H1 (cell line): ENCODE results near the gene DAP. TPM values are rescaled to one million over a fixed set of nuclear protein-coding genes. Genes with fewer than 3 reads are reported as not detected.

Experiments
- CTCF ChIA-PET: fragments of 300-600 bp; sonication (Branson Sonifier 250); formaldehyde crosslinking; loops from one replicate; lab custom pipeline; 2021; ENCODE audit not compliant: partially characterized antibody; lab: Charles Lee
- POLR2A ChIA-PET: fragments of 300-600 bp; sonication (Branson Sonifier 250); formaldehyde crosslinking; loops from one replicate; lab custom pipeline; 2021; ENCODE audit warnings: inconsistent platforms; ENCODE audit not compliant: partially characterized antibody; lab: Charles Lee
- DNase-seq, 2 experiments: peaks; one replicate each; pipeline versions ENCODE4 v3.0.0 to v3.0.0-alpha.2; 2010 to 2022; ENCODE audit warnings: low spot score in 2 of 2, low read depth in 1 of 2, mixed read lengths in 1 of 2
- FAIRE-seq: peaks from 2 replicates; lab custom pipeline; 2011; peaks lifted over from hg19 to GRCh38; lab: Jason Lieb, UNC
- H2AFZ ChIP-seq: 2 replicates; pipeline ENCODE4 v1.8.1; 2012; ENCODE audit warnings: low read length, inconsistent platforms
- H2AK5ac ChIP-seq: 2 replicates; pipeline ENCODE4 v1.6.1; 2013; ENCODE audit warnings: low read depth, low read length
- H2BK120ac ChIP-seq: replicated peaks from 2 replicates; pipeline ENCODE3; 2013; ENCODE audit warnings: low read depth, low read length, inconsistent platforms
- H2BK12ac ChIP-seq: 2 replicates; pipeline ENCODE4 v1.6.1; 2013; ENCODE audit warnings: low read depth, low read length
- H2BK15ac ChIP-seq: 2 replicates; pipeline ENCODE4 v1.6.1; 2013; ENCODE audit warnings: low read length
- H2BK20ac ChIP-seq: 2 replicates; pipeline ENCODE4 v1.6.1; 2013; ENCODE audit warnings: low read length
- H2BK5ac ChIP-seq: 2 replicates; pipeline ENCODE4 v1.6.1; 2013; ENCODE audit warnings: low read depth, low read length
- H3K14ac ChIP-seq: 2 replicates; pipeline ENCODE4 v1.6.1; 2013; ENCODE audit warnings: inconsistent platforms; ENCODE audit not compliant: insufficient read length
- H3K18ac ChIP-seq: 2 replicates; pipeline ENCODE4 v1.6.1; 2013; ENCODE audit warnings: low read length; ENCODE audit errors: extremely low read depth
- H3K23ac ChIP-seq: 2 replicates; pipeline ENCODE4 v1.6.1; 2013; ENCODE audit warnings: inconsistent platforms; ENCODE audit not compliant: insufficient read length
- H3K23me2 ChIP-seq: 2 replicates; pipeline ENCODE4 v1.6.1; 2013; ENCODE audit warnings: low read depth, low read length
- H3K27ac ChIP-seq: 2 replicates; pipeline ENCODE4 v1.6.1; 2011; ENCODE audit warnings: low read depth, low read length, inconsistent platforms
- H3K27me3 ChIP-seq, 4 experiments: replicated peaks in 1 of 4; 1 replicate in 1 of 4; 2 replicates in 3 of 4; pipeline versions ENCODE4 v1.6.1 to v1.8.1; 2011 to 2013; ENCODE audit warnings: low read length in 3 of 4, mild to moderate bottlenecking in 3 of 4, inconsistent platforms in 2 of 4, mixed read lengths in 2 of 4, moderate library complexity in 1 of 4; ENCODE audit not compliant: control insufficient read depth in 3 of 4, insufficient read depth in 3 of 4; ENCODE audit errors: extremely low read depth in 1 of 4
- H3K36me3 ChIP-seq, 4 experiments: 2 replicates each; pipeline versions ENCODE4 v1.6.1 to v1.8.1; 2011 to 2013; ENCODE audit warnings: mild to moderate bottlenecking in 4 of 4, low read length in 3 of 4, moderate library complexity in 2 of 4, control low read depth in 1 of 4, inconsistent platforms in 1 of 4; ENCODE audit not compliant: insufficient read depth in 4 of 4, control insufficient read depth in 2 of 4
- H3K4ac ChIP-seq: replicated peaks from 2 replicates; pipeline ENCODE3; 2013; ENCODE audit warnings: low read length, low read depth, mixed read lengths, inconsistent platforms; ENCODE audit not compliant: insufficient read length
- H3K4me1 ChIP-seq, 4 experiments: replicated peaks in 1 of 4; 1 replicate in 1 of 4; 2 replicates in 3 of 4; pipeline versions ENCODE4 v1.6.1 to v1.8.1; 2011 to 2013; ENCODE audit warnings: low read length in 3 of 4, inconsistent platforms in 2 of 4, mixed read lengths in 1 of 4; ENCODE audit not compliant: insufficient read depth in 4 of 4, control insufficient read depth in 3 of 4
- H3K4me2 ChIP-seq, 2 experiments: 2 replicates each; pipeline versions ENCODE4 v1.6.1 to v1.8.1; 2011 to 2013; ENCODE audit warnings: low read depth in 2 of 2, low read length in 2 of 2, control low read depth in 1 of 2, inconsistent platforms in 1 of 2, mild to moderate bottlenecking in 1 of 2; ENCODE audit not compliant: insufficient read depth in 1 of 2
- H3K4me3 ChIP-seq, 4 experiments: fragments of 200-600, 300-600 bp in 1 of 4; sonication (generic), shearing (Covaris generic), sonication (Bioruptor Twin) in 1 of 4; 2 replicates each; pipeline versions ENCODE4 v1.5.1 to v1.8.1; 2011 to 2016; ENCODE audit warnings: low read length in 4 of 4, low read depth in 3 of 4, control low read depth in 2 of 4, inconsistent platforms in 2 of 4, mild to moderate bottlenecking in 2 of 4, mixed read lengths in 1 of 4, moderate library complexity in 1 of 4; ENCODE audit not compliant: insufficient read depth in 2 of 4; ENCODE audit errors: extremely low read depth in 1 of 4
- H3K56ac ChIP-seq: replicated peaks from 2 replicates; pipeline ENCODE3; 2013; ENCODE audit warnings: low read depth, mild to moderate bottlenecking, mixed read lengths, low read length, inconsistent platforms; ENCODE audit not compliant: insufficient read length
- H3K79me1 ChIP-seq: 2 replicates; pipeline ENCODE4 v1.6.1; 2013; ENCODE audit warnings: low read depth, low read length, control low read depth
- H3K79me2 ChIP-seq, 2 experiments: 2 replicates each; pipeline versions ENCODE4 v1.6.1 to v1.8.1; 2012 to 2013; ENCODE audit warnings: low read length in 2 of 2, mild to moderate bottlenecking in 2 of 2, inconsistent platforms in 1 of 2; ENCODE audit not compliant: insufficient read depth in 2 of 2, control insufficient read depth in 1 of 2
- H3K9ac ChIP-seq, 4 experiments: replicated peaks in 1 of 4; 1 replicate in 1 of 4; 2 replicates in 3 of 4; pipeline versions ENCODE4 v1.6.1 to v1.8.1; 2011 to 2013; ENCODE audit warnings: low read depth in 3 of 4, low read length in 3 of 4, control low read depth in 2 of 4, mild to moderate bottlenecking in 2 of 4, moderate library complexity in 2 of 4, inconsistent platforms in 1 of 4; ENCODE audit errors: extremely low read depth in 1 of 4
- H3K9me3 ChIP-seq, 2 experiments: 2 replicates each; pipeline versions ENCODE4 v1.6.1 to v1.8.1; 2012 to 2013; ENCODE audit warnings: mild to moderate bottlenecking in 2 of 2, moderate library complexity in 2 of 2, control low read depth in 1 of 2, inconsistent platforms in 1 of 2, low read depth in 1 of 2, low read length in 1 of 2, mixed read lengths in 1 of 2; ENCODE audit not compliant: insufficient read depth in 2 of 2
- H4K20me1 ChIP-seq, 2 experiments: replicated peaks in 1 of 2; 2 replicates each; pipeline versions ENCODE3 to v1.8.1; 2011 to 2013; ENCODE audit warnings: inconsistent platforms in 2 of 2, low read length in 2 of 2, mild to moderate bottlenecking in 1 of 2; ENCODE audit not compliant: insufficient read depth in 2 of 2, control insufficient read depth in 1 of 2
- H4K5ac ChIP-seq: 2 replicates; pipeline ENCODE4 v1.6.1; 2013; ENCODE audit warnings: low read length, low read depth, mixed read lengths, inconsistent platforms; ENCODE audit not compliant: insufficient read length
- H4K8ac ChIP-seq: 2 replicates; pipeline ENCODE4 v1.8.0; 2013; ENCODE audit warnings: mild to moderate bottlenecking, moderate library complexity, low read length, inconsistent platforms; ENCODE audit not compliant: insufficient read depth; ENCODE audit errors: extremely low read depth
- H4K91ac ChIP-seq: replicated peaks from 2 replicates; pipeline ENCODE3; 2013; ENCODE audit warnings: low read length, mixed read lengths, inconsistent platforms; ENCODE audit not compliant: insufficient read length
- BACH1 ChIP-seq: IDR thresholded peaks from 2 replicates; pipeline ENCODE4 v1.6.1; 2012; ENCODE audit warnings: low read length, improper control_type of control experiment
- KDM5A ChIP-seq: fragments of 200-600 bp; IDR thresholded peaks from 2 replicates; pipeline ENCODE4 v1.7.1; 2012; ENCODE audit warnings: mild to moderate bottlenecking, low read length, inconsistent platforms, mixed read lengths
- MAX ChIP-seq: IDR thresholded peaks from 2 replicates; pipeline ENCODE4 v1.6.1; 2012; ENCODE audit warnings: inconsistent platforms
- PHF8 ChIP-seq: fragments of 200-600 bp; sonication (generic); conservative IDR thresholded peaks from 2 replicates; pipeline ENCODE4 v1.7.1; 2012; ENCODE audit warnings: low read depth, mild to moderate bottlenecking, inconsistent platforms, low read length, moderate library complexity
- POLR2AphosphoS5 ChIP-seq: IDR thresholded peaks from 2 replicates; pipeline ENCODE4 v1.6.1; 2011; ENCODE audit warnings: low read depth, low read length
- POU5F1 ChIP-seq: IDR thresholded peaks from 2 replicates; pipeline ENCODE4 v1.6.1; 2011; ENCODE audit warnings: low read depth, mild to moderate bottlenecking, low read length, moderate library complexity
- RNF2 ChIP-seq: fragments of 200-900, 300-1000 bp; sonication (generic); IDR thresholded peaks from 2 replicates; pipeline ENCODE4 v1.7.1; 2016; ENCODE audit warnings: borderline replicate concordance, low read depth, mild to moderate bottlenecking, antibody characterized with exemption, low read length; ENCODE audit not compliant: poor library complexity, severe bottlenecking; ENCODE audit errors: missing control alignments
- TBP ChIP-seq: IDR thresholded peaks from 2 replicates; pipeline ENCODE4 v1.6.1; 2011; ENCODE audit warnings: low read depth, low read length, improper control_type of control experiment
- USF2 ChIP-seq: IDR thresholded peaks from 2 replicates; pipeline ENCODE4 v1.6.1; 2011; ENCODE audit warnings: low read length, improper control_type of control experiment
- WGBS, 2 experiments: shearing (Covaris generic) in 1 of 2; methylation state at CpG; one replicate each; pipeline versions ENCODE4 v1.1.6 to v1.1.7; 2013 to 2015; ENCODE audit warnings: low lambda C conversion rate in 2 of 2, mixed read lengths in 2 of 2, inconsistent platforms in 1 of 2, low coverage in 1 of 2, missing lambda C conversion rate in 1 of 2; ENCODE audit not compliant: insufficient replicate concordance in 2 of 2, insufficient coverage in 1 of 2, insufficient read length in 1 of 2; ENCODE audit errors: extremely low coverage in 1 of 2, missing lambda C conversion rate in 1 of 2; 5-methylcytosine and 5-hydroxymethylcytosine counted together
- polyA plus RNA-seq, 7 experiments: library from polyadenylated mRNA; depleted of rRNA in 3 of 7; stranded (reverse) in 5 of 7; unstranded in 2 of 7; fragments of >200 nt in 5 of 7; fragments of 200-250 nt in 2 of 7; gene quantifications; 1 replicate in 5 of 7; 2 replicates in 1 of 7; 4 replicates in 1 of 7; pipeline versions ENCODE4 v1.2.1 to v1.2.3, GENCODE V29; 2011 to 2013; ENCODE audit warnings: missing spikeins in 2 of 7, mixed read lengths in 2 of 7
- total RNA-seq: library from RNA; stranded (reverse); fragmentation: NEBNext Ultra II Directional; extraction: Animal tissue kit (Norgen Biotek cat#: 25700); gene quantifications from 2 replicates; pipeline ENCODE4 v1.2.1, GENCODE V29; 2021

Gene DAP
- total and polyA plus RNA-seq, 2 of the 8 experiments (the other 6 are each of a cell fraction or from before 2014, with no cell fraction given) = 26.2 to 44.4 TPM

- Histone ChIP-seq H3K27me3 (no peaks in the 10 kb centered on the region), H3K27ac (no peak overlapping the region), H3K18ac (no peak overlapping the region), H2BK20ac (no peak overlapping the region), H2BK120ac (no peak overlapping the region), H3K36me3 (no peaks in the 10 kb centered on the region), H3K9ac (no peak overlapping the region), H3K4me1 (peaks cover 0 to 15% (median 10%) of the 10 kb centered on the region in 4 experiments; a peak in 6 of 7 replicates), H4K5ac (no peak overlapping the region), H2BK5ac (no peak overlapping the region), H3K79me1 (peaks cover 6% of the 10 kb centered on the region; the same call in 1 of the 2 replicates), H3K79me2 (no peaks in the 10 kb centered on the region), H3K4me3 (no peak overlapping the region), H2AFZ (no peak overlapping the region), H3K9me3 (no peaks in the 10 kb centered on the region), H3K4me2 (no peak overlapping the region), H3K14ac (no peak overlapping the region), H2BK12ac (no peak overlapping the region), H3K23ac (no peak overlapping the region), H4K20me1 (peaks cover 1 to 7% of the 10 kb centered on the region in 2 experiments), H2BK15ac (no peak overlapping the region), H2AK5ac (no peak overlapping the region), H3K56ac (no peak overlapping the region), H3K4ac (no peak overlapping the region), H4K8ac (no peak overlapping the region), H3K23me2 (peaks cover 3% of the 10 kb centered on the region; the same call in 1 of the 2 replicates), H4K91ac (no peak overlapping the region)
- DNase-seq (no peak), FAIRE-seq (no peak)
- CTCF ChIA-PET = interaction anchor here (0.7 to 1.2 kb wide), 4 partner anchors 10 to 370 kb away, joined by 3 to 4 read pairs (median 3); no protein-coding TSS in a partner anchor
- WGBS, 2 experiments = 88% methylated on average over 4 of the region's 4 CpGs; no CpG with 5 or more reads in 1 of the 2 experiments
- POLR2A ChIA-PET = interaction anchor here (2.4 kb wide), 1 partner anchor 55 kb away, joined by 7 read pairs; the partner anchor contains the start of gene DAP
- TF ChIP-seq USF2 = no peak
- TF ChIP-seq KDM5A = no peak
- no peak for TF ChIP-seq POLR2AphosphoS5
- no peak for TF ChIP-seq BACH1
- no peak for TF ChIP-seq TBP
- no peak for TF ChIP-seq RNF2
- no peak for TF ChIP-seq PHF8
- no peak for TF ChIP-seq MAX
- TF ChIP-seq POU5F1 = no peak
Observed at GRCh38 chr5:10706326-10706725, 54.7 kb downstream of the DAP start.
